Measurements from ENCODE around the gene HTR7. TPM values are rescaled to one million over a fixed set of nuclear protein-coding genes. Genes with fewer than 3 reads are reported as not detected.
"Not testable (repeated sequence)": the region's sequence is repeated elsewhere in the genome, so short reads cannot be mapped to it uniquely, and the experiment has no call there.

Gene HTR7
- polyA plus RNA-seq, 3 donors, result 0.16 to 0.40 (median 0.33) TPM

- DNase-seq, result no peak
These were observed 1.5 kb upstream of the HTR7 start for GRCh38 chr10:90859321-90859751.

- DNase-seq, result no peak
These were observed 676 bp upstream of the HTR7 start for GRCh38 chr10:90858461-90858968.

- DNase-seq, result no peak
These were observed 740 bp downstream of the HTR7 start for GRCh38 chr10:90856964-90857634.

- no peak for DNase-seq
These were observed 1.6 kb downstream of the HTR7 start for GRCh38 chr10:90856261-90856660.

GRCh38 chr10:90855126-90855525, 2.7 kb downstream of the HTR7 start:
- DNase-seq, result no peak

GRCh38 chr10:90849956-90850749, 7.7 kb downstream of the HTR7 start:
- DNase-seq, result no peak

GRCh38 chr10:90847436-90847835, 10.4 kb downstream of the HTR7 start:
- no peak for DNase-seq

- no peak for DNase-seq
These were observed 11.1 kb downstream of the HTR7 start for GRCh38 chr10:90846746-90847145.

GRCh38 chr10:90845726-90846125, 12.1 kb downstream of the HTR7 start:
- DNase-seq, result no peak

GRCh38 chr10:90842725-90843124, 15.1 kb downstream of the HTR7 start:
- DNase-seq, result no peak

- DNase-seq, result no peak
These were observed 20.4 kb downstream of the HTR7 start for GRCh38 chr10:90837486-90837885.

- DNase-seq, result no peak
These were observed 23.5 kb downstream of the HTR7 start for GRCh38 chr10:90834326-90834725.

GRCh38 chr10:90832111-90832510, 25.7 kb downstream of the HTR7 start:
- no peak for DNase-seq

GRCh38 chr10:90822508-90822907, 35.3 kb downstream of the HTR7 start:
- DNase-seq, result no peak

GRCh38 chr10:90821864-90822263, 36.0 kb downstream of the HTR7 start:
- not testable (repeated sequence) for DNase-seq

- no peak for DNase-seq
These were observed 37.9 kb downstream of the HTR7 start for GRCh38 chr10:90819911-90820310.

- no peak for DNase-seq
These were observed 39.1 kb downstream of the HTR7 start for GRCh38 chr10:90818736-90819135.

GRCh38 chr10:90817128-90817889, 40.5 kb downstream of the HTR7 start:
- no peak for DNase-seq

GRCh38 chr10:90816466-90816865, 41.4 kb downstream of the HTR7 start:
- DNase-seq, result no peak

- DNase-seq, result no peak
These were observed 44.1 kb downstream of the HTR7 start for GRCh38 chr10:90813594-90814365.

GRCh38 chr10:90807106-90807505, 50.7 kb downstream of the HTR7 start:
- not testable (repeated sequence) for DNase-seq

GRCh38 chr10:90806677-90807076, 51.2 kb downstream of the HTR7 start:
- no peak for DNase-seq
